Activated CD8-positive, alpha-beta memory T cell treated with anti-CD3 and anti-CD28 coated beads, Interleukin-2, amount 10 ng/mL, durations not matched to agents 7 days and 5 days (primary cell): ENCODE measurements around the gene LAIR1. TPM values are rescaled to one million over a fixed set of nuclear protein-coding genes. Genes with fewer than 3 reads are reported as not detected.
"Not testable (repeated sequence)": the region's sequence is repeated elsewhere in the genome, so short reads cannot be mapped to it uniquely, and the experiment has no call there.

Source experiments
- ATAC-seq: fragments of 150-1000 bp; cut with Tn5 transposase; one replicate; pipeline ENCODE4 v1.10.0; 2021; ENCODE audit warnings: moderate library complexity
- CTCF ChIA-PET: fragments of 350-600 bp; sonication (Branson Sonifier 250); formaldehyde crosslinking; loops from one replicate; lab custom pipeline; 2021; ENCODE audit warnings: antibody characterized with exemption; lab: Charles Lee
- DNase-seq: peaks from one replicate; pipeline ENCODE4 v3.0.0-alpha.2; 2020
- H3K27ac Mint-ChIP-seq: one replicate; pipeline ENCODE4 v1.8.0; 2021; ENCODE audit warnings: mild to moderate bottlenecking, mixed read lengths
- H3K27me3 Mint-ChIP-seq: one replicate; pipeline ENCODE4 v1.8.0; 2021; ENCODE audit warnings: mixed read lengths
- H3K36me3 Mint-ChIP-seq: one replicate; pipeline ENCODE4 v1.8.0; 2021; ENCODE audit warnings: mild to moderate bottlenecking, mixed read lengths
- H3K4me1 Mint-ChIP-seq: one replicate; pipeline ENCODE4 v1.8.0; 2021; ENCODE audit warnings: mixed read lengths
- H3K4me3 Mint-ChIP-seq: one replicate; pipeline ENCODE4 v1.8.0; 2021; ENCODE audit warnings: mild to moderate bottlenecking, moderate library complexity, mixed read lengths
- H3K9me3 Mint-ChIP-seq: one replicate; pipeline ENCODE4 v1.8.0; 2022; ENCODE audit warnings: low read depth, mixed read lengths
- total RNA-seq, 2 experiments: library from RNA; stranded (reverse); gene quantifications; one replicate each; pipeline ENCODE4 v1.2.3, GENCODE V29; 2021

The LAIR1 gene
- total RNA-seq, 2 experiments from 2014 or later = 64.1 to 71.6 TPM

DNA sequence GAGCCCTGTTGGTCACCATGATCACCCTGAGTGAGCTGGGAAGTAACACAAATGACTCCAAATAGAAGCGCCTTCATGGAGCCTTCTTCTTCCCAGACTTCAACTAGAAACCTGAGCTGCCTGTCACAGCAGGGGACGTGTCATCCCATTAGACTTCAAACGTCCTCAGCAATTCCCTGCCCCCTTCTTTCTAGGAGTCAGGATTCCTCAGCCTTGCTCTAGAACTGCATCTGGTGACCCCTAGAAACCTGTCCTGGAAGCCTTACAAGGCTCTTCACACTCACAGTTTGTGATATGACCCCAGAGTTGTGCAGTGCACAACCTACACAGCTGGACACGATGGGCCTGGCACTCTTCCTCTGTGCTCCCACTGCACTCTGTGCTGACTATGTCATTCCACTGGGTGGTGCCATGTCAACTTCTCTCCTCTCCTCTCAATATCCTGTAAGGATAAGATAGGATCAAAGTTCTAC, 26.9 kb upstream of the LAIR1 start:
- H3K27me3 Mint-ChIP-seq = peaks cover 15% of the 10 kb centered on the region
- DNase-seq = no peak
- H3K4me1 Mint-ChIP-seq = peaks cover 36% of the 10 kb centered on the region
- no peaks in the 10 kb centered on the region for H3K9me3 Mint-ChIP-seq
- no peak for ATAC-seq
- no peak overlapping the region for H3K4me3 Mint-ChIP-seq
- CTCF ChIA-PET = interaction anchor here (0.8 to 6.3 kb wide), 22 partner anchors 8 to 295 kb away, joined by 3 to 135 read pairs (median 6); partner anchors contain the start of genes LAIR1 and LENG1
- no peaks in the 10 kb centered on the region for H3K36me3 Mint-ChIP-seq
- no peak overlapping the region for H3K27ac Mint-ChIP-seq

GRCh38 chr19:54390942-54391577, 26.3 kb upstream of the LAIR1 start:
- ATAC-seq (no peak), DNase-seq (peak; percentile 74)
- CTCF ChIA-PET = interaction anchor here (0.8 to 6.3 kb wide), 25 partner anchors 8 to 295 kb away, joined by 3 to 135 read pairs (median 6); partner anchors contain the start of genes LAIR1 and LENG1

DNA sequence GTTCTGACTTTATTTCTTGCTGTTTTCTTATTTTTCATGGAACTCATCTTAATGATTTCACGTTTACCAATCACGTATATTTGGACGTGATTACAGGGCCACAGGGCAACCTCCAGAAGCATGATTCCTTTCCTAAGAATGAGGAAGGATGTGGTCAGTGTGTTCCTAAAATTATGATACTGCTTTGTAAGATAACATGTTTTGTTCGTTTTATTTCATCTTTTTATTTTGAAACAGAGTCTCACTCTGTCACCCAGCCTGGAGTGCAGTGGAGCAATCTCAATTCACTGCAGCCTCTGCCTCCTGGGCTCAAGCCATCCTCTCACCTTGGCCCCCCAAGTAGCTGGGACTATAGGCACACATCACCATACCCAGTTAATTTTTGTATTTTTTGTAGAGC, 24.8 kb upstream of the LAIR1 start:
- Mint-ChIP-seq H3K27me3 (peaks cover 23% of the 10 kb centered on the region), H3K36me3 (no peaks in the 10 kb centered on the region), H3K4me1 (peaks cover 38% of the 10 kb centered on the region), H3K4me3 (no peak overlapping the region), H3K27ac (peak overlapping the region; percentile 34), H3K9me3 (no peaks in the 10 kb centered on the region)
- ATAC-seq (no peak), DNase-seq (no peak)
- CTCF ChIA-PET = interaction anchor here (1.1 to 6.3 kb wide), 14 partner anchors 9 to 123 kb away, joined by 3 to 135 read pairs (median 10); partner anchors contain the start of gene LAIR1

More at GRCh38 chr19:54390942-54391577, 26.3 kb upstream of the LAIR1 start:
- H3K27ac Mint-ChIP-seq = no peak overlapping the region
- H3K27me3 Mint-ChIP-seq = peaks cover 15% of the 10 kb centered on the region
- H3K9me3 Mint-ChIP-seq = no peaks in the 10 kb centered on the region
- peaks cover 36% of the 10 kb centered on the region for H3K4me1 Mint-ChIP-seq
- H3K4me3 Mint-ChIP-seq = no peak overlapping the region
- no peaks in the 10 kb centered on the region for H3K36me3 Mint-ChIP-seq

GRCh38 chr19:54388802-54389139, 24.0 kb upstream of the LAIR1 start:
- no peaks in the 10 kb centered on the region for H3K36me3 Mint-ChIP-seq
- peak overlapping the region; percentile 85 for H3K27ac Mint-ChIP-seq
- ATAC-seq (peak; percentile 62), DNase-seq (peak; percentile 59)
- peaks cover 38% of the 10 kb centered on the region for H3K4me1 Mint-ChIP-seq
- CTCF ChIA-PET = interaction anchor here (0.9 to 6.3 kb wide), 14 partner anchors 9 to 181 kb away, joined by 3 to 135 read pairs (median 10); partner anchors contain the start of gene LAIR1
- no peaks in the 10 kb centered on the region for H3K9me3 Mint-ChIP-seq
- H3K27me3 Mint-ChIP-seq = peaks cover 23% of the 10 kb centered on the region
- peak overlapping the region; percentile 80 for H3K4me3 Mint-ChIP-seq

GRCh38 chr19:54387991-54388801, 23.5 kb upstream of the LAIR1 start:
- CTCF ChIA-PET = interaction anchor here (0.9 to 6.3 kb wide), 14 partner anchors 10 to 180 kb away, joined by 3 to 135 read pairs (median 10); partner anchors contain the start of gene LAIR1
- DNase-seq (peak; percentile 68), ATAC-seq (peak; percentile 75)
- peak overlapping the region; percentile 85 for H3K27ac Mint-ChIP-seq
- H3K36me3 Mint-ChIP-seq = no peaks in the 10 kb centered on the region
- peak overlapping the region; percentile 80 for H3K4me3 Mint-ChIP-seq
- H3K9me3 Mint-ChIP-seq = no peaks in the 10 kb centered on the region
- H3K27me3 Mint-ChIP-seq = peaks cover 23% of the 10 kb centered on the region
- peaks cover 42% of the 10 kb centered on the region for H3K4me1 Mint-ChIP-seq

DNA sequence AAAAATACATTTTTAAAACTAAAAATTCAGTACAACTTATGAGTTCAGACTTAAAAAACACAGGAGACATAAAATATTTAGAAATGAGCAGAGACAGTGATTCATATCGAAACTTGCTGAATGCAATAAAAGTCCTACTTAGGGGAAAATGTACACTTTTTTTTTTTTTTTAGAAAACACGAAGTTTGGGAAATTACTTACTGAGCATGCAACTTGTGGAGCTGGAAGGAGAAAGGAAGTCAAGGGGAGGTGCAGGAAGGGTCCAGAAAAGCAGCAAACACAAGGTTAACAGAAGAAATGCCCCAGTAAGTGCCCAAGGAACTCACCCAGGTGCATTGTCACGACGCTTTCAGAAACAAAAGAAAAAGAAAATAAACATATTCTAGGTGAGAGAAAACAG, 18.6 kb upstream of the LAIR1 start:
- Mint-ChIP-seq H3K27me3 (peaks cover 34% of the 10 kb centered on the region), H3K4me1 (peaks cover 37% of the 10 kb centered on the region), H3K4me3 (no peak overlapping the region), H3K36me3 (peaks cover 7% of the 10 kb centered on the region), H3K27ac (peak overlapping the region; percentile 56), H3K9me3 (peaks cover 6% of the 10 kb centered on the region)
- ATAC-seq (no peak), DNase-seq (no peak)
- CTCF ChIA-PET = no interaction called here

DNA sequence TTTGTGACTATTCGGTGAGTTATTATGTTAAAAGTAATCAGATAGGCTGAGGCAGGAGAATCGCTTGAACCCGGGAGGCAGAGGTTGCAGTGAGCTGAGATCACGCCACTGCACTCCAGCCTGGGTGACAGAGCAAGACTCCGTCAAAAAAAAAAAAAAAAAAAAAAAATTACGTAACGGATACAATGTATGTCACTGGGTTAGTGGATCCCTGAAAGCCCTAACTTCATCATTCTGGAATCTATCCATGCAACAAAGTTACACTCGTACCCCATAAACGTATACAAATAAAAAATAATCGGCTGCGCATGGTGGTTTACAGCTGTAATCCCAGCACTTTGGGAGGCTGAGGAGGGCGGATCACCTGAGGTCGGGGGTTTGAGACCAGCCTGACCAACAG, 17.3 kb upstream of the LAIR1 start:
- Mint-ChIP-seq H3K27me3 (peaks cover 31% of the 10 kb centered on the region), H3K4me1 (peaks cover 33% of the 10 kb centered on the region)
- CTCF ChIA-PET = interaction anchor here (0.7 to 1.2 kb wide), 2 partner anchors 9 to 58 kb away, joined by 4 to 6 read pairs; no protein-coding TSS in a partner anchor
- ATAC-seq, H3K27ac Mint-ChIP-seq, H3K9me3 Mint-ChIP-seq, DNase-seq, H3K36me3 Mint-ChIP-seq, H3K4me3 Mint-ChIP-seq: not testable (repeated sequence)

GRCh38 chr19:54380897-54381296, 16.2 kb upstream of the LAIR1 start:
- no peak overlapping the region for H3K4me3 Mint-ChIP-seq
- H3K36me3 Mint-ChIP-seq = peaks cover 7% of the 10 kb centered on the region

GRCh38 chr19:54379187-54379678, 14.5 kb upstream of the LAIR1 start:
- no peak for ATAC-seq
- H3K27ac Mint-ChIP-seq = no peak overlapping the region
- H3K9me3 Mint-ChIP-seq = peaks cover 8% of the 10 kb centered on the region
- no peak overlapping the region for H3K4me3 Mint-ChIP-seq
- peaks cover 7% of the 10 kb centered on the region for H3K36me3 Mint-ChIP-seq
- CTCF ChIA-PET = interaction anchor here (0.8 to 2.8 kb wide), 3 partner anchors 9 to 19 kb away, joined by 3 to 15 read pairs (median 13); no protein-coding TSS in a partner anchor
- DNase-seq = no peak
- peaks cover 56% of the 10 kb centered on the region for H3K4me1 Mint-ChIP-seq
- H3K27me3 Mint-ChIP-seq = peaks cover 43% of the 10 kb centered on the region

More at GRCh38 chr19:54380897-54381296, 16.2 kb upstream of the LAIR1 start:
- Mint-ChIP-seq H3K4me1 (peaks cover 42% of the 10 kb centered on the region), H3K9me3 (peaks cover 8% of the 10 kb centered on the region), H3K27ac (no peak overlapping the region), H3K27me3 (peaks cover 39% of the 10 kb centered on the region)
- DNase-seq (no peak), ATAC-seq (no peak)
- CTCF ChIA-PET = interaction anchor here (1.2 kb wide), 1 partner anchor 10 kb away, joined by 6 read pairs; no protein-coding TSS in a partner anchor

DNA sequence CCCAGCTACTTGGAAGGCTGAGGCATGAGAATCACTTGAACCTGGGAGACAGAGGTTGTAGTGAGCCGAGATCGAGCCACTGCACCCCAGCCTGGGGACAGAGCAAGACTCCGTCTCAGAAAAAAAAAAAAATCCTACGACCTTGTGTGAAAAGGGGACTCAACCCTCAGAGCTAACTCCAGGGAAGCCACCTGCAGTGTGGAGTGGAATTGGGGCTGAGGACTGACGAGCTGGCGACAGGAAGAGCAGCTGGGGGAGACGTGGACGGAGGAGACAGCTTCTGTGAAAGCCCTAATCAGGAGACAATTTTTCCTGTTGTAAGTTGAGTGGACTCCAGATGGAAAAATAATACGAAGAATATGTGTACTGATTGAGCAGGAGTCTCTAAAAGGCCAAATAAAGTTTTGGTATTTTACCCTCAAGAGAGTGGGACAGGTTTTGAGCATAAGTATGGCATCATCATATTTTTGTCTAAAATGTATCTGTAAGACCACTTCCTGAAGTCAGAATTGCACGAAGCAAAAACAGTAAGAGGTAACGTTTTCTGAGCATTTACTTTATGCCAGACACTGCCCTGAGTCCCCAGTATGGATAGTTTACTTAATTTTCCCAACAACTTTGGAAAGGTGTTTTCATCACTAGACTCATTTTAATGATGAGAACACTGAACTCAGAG, 12.0 kb upstream of the LAIR1 start:
- peaks cover 68% of the 10 kb centered on the region for H3K4me1 Mint-ChIP-seq

GRCh38 chr19:54375181-54375938, 10.6 kb upstream of the LAIR1 start:
- peak; percentile 60 for DNase-seq
- H3K9me3 Mint-ChIP-seq, H3K36me3 Mint-ChIP-seq: not testable (repeated sequence)
- Mint-ChIP-seq H3K27ac (peak overlapping the region; percentile 79), H3K4me1 (peaks cover 75% of the 10 kb centered on the region), H3K4me3 (peak overlapping the region; percentile 69), H3K27me3 (peaks cover 49% of the 10 kb centered on the region)
- peak; percentile 29 for ATAC-seq
- CTCF ChIA-PET = interaction anchor here (2.2 to 2.7 kb wide), 3 partner anchors 10 to 15 kb away, joined by 6 to 16 read pairs (median 8); partner anchors contain the start of gene LAIR1

More for the DNA sequence above, 12.0 kb upstream of the LAIR1 start:
- Mint-ChIP-seq H3K27ac (peak overlapping the region; percentile 33), H3K4me3 (no peak overlapping the region), H3K9me3 (peaks cover 8% of the 10 kb centered on the region), H3K27me3 (peaks cover 46% of the 10 kb centered on the region), H3K36me3 (peaks cover 9% of the 10 kb centered on the region)
- CTCF ChIA-PET = interaction anchor here (2.2 to 2.7 kb wide), 2 partner anchors 12 to 14 kb away, joined by 6 to 16 read pairs; no protein-coding TSS in a partner anchor
- DNase-seq = no peak
- no peak for ATAC-seq
